ENCODE measurements around the gene FABP6.

FABP6 gene

DNA sequence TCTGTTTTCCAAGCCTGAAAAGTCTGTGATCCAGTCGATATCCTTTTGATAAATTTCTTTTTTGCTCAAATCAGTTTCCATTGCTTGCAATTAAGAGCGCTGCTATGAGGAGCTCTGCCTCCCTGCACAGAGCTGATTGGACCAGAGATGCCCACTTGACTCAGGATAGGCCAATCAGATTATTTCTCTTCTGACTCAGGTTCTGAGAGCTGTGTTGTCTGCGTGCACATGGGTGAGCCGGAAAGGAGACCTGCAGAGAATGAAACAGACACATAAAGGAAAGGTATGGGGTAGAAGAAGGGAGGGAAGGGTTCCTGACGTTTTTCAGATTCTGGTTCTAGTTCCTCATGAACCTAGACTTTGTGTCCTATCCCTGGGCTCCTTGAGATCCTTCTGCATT is 15.8 kb upstream of the FABP6 start:
- no peak overlapping the region for H3K27ac ChIP-seq (ENCODE audit: low read depth, low read length)
- no peaks in the 10 kb centered on the region for H3K36me3 ChIP-seq (ENCODE audit: control insufficient read depth in 5 of 5, insufficient read depth in 5 of 5, low read length in 5 of 5)
- H3K27me3 ChIP-seq (ENCODE audit: control insufficient read depth in 5 of 5, insufficient read depth in 4 of 5, low read length in 5 of 5) = peaks cover 0 to 6% (median 0%) of the 10 kb centered on the region in 5 donors
- H3K9ac ChIP-seq (ENCODE audit: low read length in 5 of 5) = no peak overlapping the region
- H3K9me3 ChIP-seq (ENCODE audit: control insufficient read depth in 5 of 5, low read length in 5 of 5) = no peaks in the 10 kb centered on the region
- H3K4me1 ChIP-seq (ENCODE audit: control insufficient read depth in 5 of 5, insufficient read depth in 5 of 5, low read length in 5 of 5) = no peaks in the 10 kb centered on the region
- no peak overlapping the region for H3K4me3 ChIP-seq (ENCODE audit: low read depth in 1 of 5, low read length in 5 of 5)

- Histone ChIP-seq H3K4me3 (ENCODE audit: low read depth in 1 of 5, low read length in 5 of 5) (no peak overlapping the region), H3K27me3 (ENCODE audit: control insufficient read depth in 5 of 5, insufficient read depth in 4 of 5, low read length in 5 of 5) (no peaks in the 10 kb centered on the region), H3K27ac (ENCODE audit: low read depth, low read length) (no peak overlapping the region), H3K36me3 (ENCODE audit: control insufficient read depth in 5 of 5, insufficient read depth in 5 of 5, low read length in 5 of 5) (no peaks in the 10 kb centered on the region), H3K9ac (ENCODE audit: low read length in 5 of 5) (no peak overlapping the region), H3K9me3 (ENCODE audit: control insufficient read depth in 5 of 5, low read length in 5 of 5) (no peaks in the 10 kb centered on the region), H3K4me1 (ENCODE audit: control insufficient read depth in 5 of 5, insufficient read depth in 5 of 5, low read length in 5 of 5) (no peaks in the 10 kb centered on the region)
Measured at GRCh38 chr5:160219356-160219755, 9.9 kb upstream of the FABP6 start.

DNA sequence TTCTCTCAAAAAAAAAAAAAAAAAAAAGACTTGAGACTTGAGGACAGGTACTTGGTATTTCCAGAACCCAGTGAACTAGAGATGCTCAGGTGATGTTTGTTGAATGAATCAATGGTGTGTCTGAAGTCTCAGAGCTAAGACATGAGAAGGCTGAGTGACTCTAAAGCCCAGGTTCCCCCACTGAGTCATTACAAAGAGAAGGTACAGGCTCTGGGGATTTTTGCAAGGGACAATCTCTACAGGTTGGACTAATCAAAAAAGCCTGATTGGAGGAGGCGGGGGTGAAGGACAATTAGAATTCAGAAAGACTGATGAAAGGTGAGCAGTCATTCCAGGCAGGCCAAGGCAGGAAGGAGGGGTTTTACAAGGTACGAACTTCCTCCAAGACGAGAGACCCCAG is 8.2 kb upstream of the FABP6 start:
- Histone ChIP-seq H3K4me1 (ENCODE audit: control insufficient read depth in 5 of 5, insufficient read depth in 5 of 5, low read length in 5 of 5) (no peaks in the 10 kb centered on the region), H3K9me3 (ENCODE audit: control insufficient read depth in 5 of 5, low read length in 5 of 5) (no peaks in the 10 kb centered on the region), H3K36me3 (ENCODE audit: control insufficient read depth in 5 of 5, insufficient read depth in 5 of 5, low read length in 5 of 5) (no peaks in the 10 kb centered on the region), H3K27ac (ENCODE audit: low read depth, low read length) (no peak overlapping the region), H3K4me3 (ENCODE audit: low read depth in 1 of 5, low read length in 5 of 5) (no peak overlapping the region), H3K27me3 (ENCODE audit: control insufficient read depth in 5 of 5, insufficient read depth in 4 of 5, low read length in 5 of 5) (no peaks in the 10 kb centered on the region), H3K9ac (ENCODE audit: low read length in 5 of 5) (no peak overlapping the region)

DNA sequence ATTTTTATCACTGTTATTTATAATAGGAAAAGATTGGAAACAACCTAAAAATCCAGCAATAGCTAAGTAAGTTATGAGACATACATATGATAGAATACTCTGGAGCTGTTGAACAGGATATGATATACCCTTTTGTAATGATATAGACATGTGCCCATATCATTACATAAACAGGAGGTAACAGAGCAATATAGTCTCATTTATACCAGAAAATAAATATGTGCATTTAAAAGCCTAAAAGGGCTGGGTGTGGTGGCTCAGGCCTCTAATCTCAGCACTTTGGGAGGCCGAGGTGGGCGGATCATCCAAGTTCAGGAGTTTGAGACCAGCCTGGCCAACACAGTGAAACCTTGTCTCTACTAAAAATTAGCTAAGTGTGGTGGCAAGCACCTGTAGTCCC is 2.3 kb upstream of the FABP6 start:
- Histone ChIP-seq H3K9ac (ENCODE audit: low read length in 5 of 5) (no peak overlapping the region), H3K9me3 (ENCODE audit: control insufficient read depth in 5 of 5, low read length in 5 of 5) (no peaks in the 10 kb centered on the region), H3K4me3 (ENCODE audit: low read depth in 1 of 5, low read length in 5 of 5) (no peak overlapping the region), H3K36me3 (ENCODE audit: control insufficient read depth in 5 of 5, insufficient read depth in 5 of 5, low read length in 5 of 5) (no peaks in the 10 kb centered on the region), H3K27me3 (ENCODE audit: control insufficient read depth in 5 of 5, insufficient read depth in 4 of 5, low read length in 5 of 5) (peaks cover 0 to 2% (median 0%) of the 10 kb centered on the region in 5 donors), H3K4me1 (ENCODE audit: control insufficient read depth in 5 of 5, insufficient read depth in 5 of 5, low read length in 5 of 5) (peaks cover 0 to 7% (median 0%) of the 10 kb centered on the region in 5 donors), H3K27ac (ENCODE audit: low read depth, low read length) (no peak overlapping the region)

GRCh38 chr5:160230686-160231527 is 1.6 kb downstream of the FABP6 start:
- H3K27ac ChIP-seq (ENCODE audit: low read depth, low read length) = no peak overlapping the region
- no peaks in the 10 kb centered on the region for H3K9me3 ChIP-seq (ENCODE audit: control insufficient read depth in 5 of 5, low read length in 5 of 5)
- H3K36me3 ChIP-seq (ENCODE audit: control insufficient read depth in 5 of 5, insufficient read depth in 5 of 5, low read length in 5 of 5) = no peaks in the 10 kb centered on the region
- peaks cover 0 to 7% (median 0%) of the 10 kb centered on the region in 5 donors for H3K4me1 ChIP-seq (ENCODE audit: control insufficient read depth in 5 of 5, insufficient read depth in 5 of 5, low read length in 5 of 5)
- no peak overlapping the region for H3K9ac ChIP-seq (ENCODE audit: low read length in 5 of 5)
- peaks cover 0 to 2% (median 0%) of the 10 kb centered on the region in 5 donors for H3K27me3 ChIP-seq (ENCODE audit: control insufficient read depth in 5 of 5, insufficient read depth in 4 of 5, low read length in 5 of 5)
- H3K4me3 ChIP-seq (ENCODE audit: low read depth in 1 of 5, low read length in 5 of 5) = no peak overlapping the region

DNA sequence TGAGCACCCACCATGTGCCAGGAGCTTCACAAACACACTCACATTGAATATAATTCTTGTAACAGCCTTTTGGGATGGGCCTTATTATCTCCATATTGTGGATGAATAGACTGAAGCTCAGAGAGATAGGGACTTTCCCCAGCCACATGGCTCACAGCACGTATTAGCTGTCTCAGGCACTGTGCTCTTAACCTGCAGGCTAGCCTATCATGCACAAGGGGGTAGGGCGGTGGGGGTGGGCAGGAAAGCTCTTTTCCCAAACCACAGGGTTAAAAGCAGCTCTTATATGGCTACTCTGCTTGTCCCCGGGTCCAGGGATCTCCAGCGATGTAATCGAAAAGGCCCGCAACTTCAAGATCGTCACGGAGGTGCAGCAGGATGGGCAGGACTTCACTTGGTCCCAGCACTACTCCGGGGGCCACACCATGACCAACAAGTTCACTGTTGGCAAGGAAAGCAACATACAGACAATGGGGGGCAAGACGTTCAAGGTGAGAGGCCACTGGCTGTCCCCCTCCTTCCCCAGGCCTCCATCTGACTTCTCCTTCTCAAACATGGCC is 2.6 kb downstream of the FABP6 start:
- Histone ChIP-seq H3K4me1 (ENCODE audit: control insufficient read depth in 5 of 5, insufficient read depth in 5 of 5, low read length in 5 of 5) (peaks cover 0 to 7% (median 0%) of the 10 kb centered on the region in 5 donors), H3K4me3 (ENCODE audit: low read depth in 1 of 5, low read length in 5 of 5) (no peak overlapping the region), H3K9ac (ENCODE audit: low read length in 5 of 5) (no peak overlapping the region), H3K9me3 (ENCODE audit: control insufficient read depth in 5 of 5, low read length in 5 of 5) (no peaks in the 10 kb centered on the region), H3K36me3 (ENCODE audit: control insufficient read depth in 5 of 5, insufficient read depth in 5 of 5, low read length in 5 of 5) (no peaks in the 10 kb centered on the region), H3K27ac (ENCODE audit: low read depth, low read length) (no peak overlapping the region), H3K27me3 (ENCODE audit: control insufficient read depth in 5 of 5, insufficient read depth in 4 of 5, low read length in 5 of 5) (peaks cover 0 to 2% (median 0%) of the 10 kb centered on the region in 5 donors)

- no peak overlapping the region for H3K4me3 ChIP-seq (ENCODE audit: low read depth in 1 of 5, low read length in 5 of 5)
Measured at GRCh38 chr5:160233215-160233614, 3.9 kb downstream of the FABP6 start.

DNA sequence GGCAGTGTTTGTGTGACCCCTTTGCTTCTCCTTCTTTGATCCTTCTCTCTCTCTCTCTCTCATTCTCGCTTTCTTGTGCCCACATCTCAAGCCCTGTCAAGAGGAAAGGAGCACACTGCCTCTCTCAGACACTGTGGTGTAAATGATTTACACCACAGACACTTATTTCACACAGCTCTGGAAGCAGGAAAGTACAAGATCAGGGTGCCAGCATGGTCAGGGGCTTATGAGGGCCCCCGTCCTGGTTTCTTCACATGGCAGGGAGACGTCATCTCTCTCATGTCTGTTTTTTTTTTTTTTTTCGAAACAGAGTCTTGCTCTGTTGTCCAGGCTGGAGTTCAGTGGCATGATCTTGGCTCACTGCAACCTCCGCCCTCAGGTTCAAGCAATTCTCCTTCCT is 6.4 kb downstream of the FABP6 start:
- Histone ChIP-seq H3K9ac (ENCODE audit: low read length in 5 of 5) (no peak overlapping the region), H3K4me1 (ENCODE audit: control insufficient read depth in 5 of 5, insufficient read depth in 5 of 5, low read length in 5 of 5) (peaks cover 0 to 7% (median 0%) of the 10 kb centered on the region in 5 donors)

More at GRCh38 chr5:160233215-160233614, 3.9 kb downstream of the FABP6 start:
- Histone ChIP-seq H3K36me3 (ENCODE audit: control insufficient read depth in 5 of 5, insufficient read depth in 5 of 5, low read length in 5 of 5) (no peaks in the 10 kb centered on the region), H3K9me3 (ENCODE audit: control insufficient read depth in 5 of 5, low read length in 5 of 5) (no peaks in the 10 kb centered on the region), H3K27me3 (ENCODE audit: control insufficient read depth in 5 of 5, insufficient read depth in 4 of 5, low read length in 5 of 5) (peaks cover 0 to 2% (median 0%) of the 10 kb centered on the region in 5 donors), H3K9ac (ENCODE audit: low read length in 5 of 5) (no peak overlapping the region), H3K27ac (ENCODE audit: low read depth, low read length) (no peak overlapping the region), H3K4me1 (ENCODE audit: control insufficient read depth in 5 of 5, insufficient read depth in 5 of 5, low read length in 5 of 5) (peaks cover 0 to 7% (median 0%) of the 10 kb centered on the region in 5 donors)

DNA sequence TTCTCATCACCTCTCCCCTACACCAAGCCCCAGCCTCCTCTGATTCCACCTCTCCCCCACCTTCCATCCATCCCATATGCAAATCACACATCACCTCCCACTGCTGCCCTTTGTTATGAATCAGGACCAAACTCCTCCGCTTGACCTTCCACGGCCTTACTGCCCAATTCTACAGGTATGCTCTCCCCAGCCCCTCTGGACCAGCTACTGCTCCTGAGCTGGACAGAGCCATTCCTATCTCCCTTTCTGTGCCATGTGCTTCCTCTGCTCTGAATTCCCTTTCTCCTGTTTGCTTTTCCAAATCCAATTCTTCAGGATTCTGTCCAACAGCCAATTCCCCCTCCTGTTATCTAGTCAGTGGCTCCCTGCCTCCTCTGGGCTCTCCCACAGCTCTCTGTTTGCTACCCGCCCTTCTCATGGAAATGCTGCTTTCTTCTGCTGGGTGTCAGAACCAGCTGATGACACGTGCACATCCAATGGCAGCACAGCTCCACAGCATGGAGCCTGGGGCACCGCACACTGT is 8.3 kb downstream of the FABP6 start:
- H3K9me3 ChIP-seq (ENCODE audit: control insufficient read depth in 5 of 5, low read length in 5 of 5) = no peaks in the 10 kb centered on the region
- no peaks in the 10 kb centered on the region for H3K4me1 ChIP-seq (ENCODE audit: control insufficient read depth in 5 of 5, insufficient read depth in 5 of 5, low read length in 5 of 5)
- H3K27ac ChIP-seq (ENCODE audit: low read depth, low read length) = no peak overlapping the region
- no peak overlapping the region for H3K9ac ChIP-seq (ENCODE audit: low read length in 5 of 5)
- H3K4me3 ChIP-seq (ENCODE audit: low read depth in 1 of 5, low read length in 5 of 5) = no peak overlapping the region
- no peaks in the 10 kb centered on the region for H3K36me3 ChIP-seq (ENCODE audit: control insufficient read depth in 5 of 5, insufficient read depth in 5 of 5, low read length in 5 of 5)
- H3K27me3 ChIP-seq (ENCODE audit: control insufficient read depth in 5 of 5, insufficient read depth in 4 of 5, low read length in 5 of 5) = peaks cover 0 to 2% (median 0%) of the 10 kb centered on the region in 5 donors

More for the DNA sequence above, 6.4 kb downstream of the FABP6 start:
- Histone ChIP-seq H3K9me3 (ENCODE audit: control insufficient read depth in 5 of 5, low read length in 5 of 5) (no peaks in the 10 kb centered on the region), H3K36me3 (ENCODE audit: control insufficient read depth in 5 of 5, insufficient read depth in 5 of 5, low read length in 5 of 5) (no peaks in the 10 kb centered on the region), H3K27me3 (ENCODE audit: control insufficient read depth in 5 of 5, insufficient read depth in 4 of 5, low read length in 5 of 5) (peaks cover 0 to 2% (median 0%) of the 10 kb centered on the region in 5 donors), H3K4me3 (ENCODE audit: low read depth in 1 of 5, low read length in 5 of 5) (no peak overlapping the region), H3K27ac (ENCODE audit: low read depth, low read length) (no peak overlapping the region)

DNA sequence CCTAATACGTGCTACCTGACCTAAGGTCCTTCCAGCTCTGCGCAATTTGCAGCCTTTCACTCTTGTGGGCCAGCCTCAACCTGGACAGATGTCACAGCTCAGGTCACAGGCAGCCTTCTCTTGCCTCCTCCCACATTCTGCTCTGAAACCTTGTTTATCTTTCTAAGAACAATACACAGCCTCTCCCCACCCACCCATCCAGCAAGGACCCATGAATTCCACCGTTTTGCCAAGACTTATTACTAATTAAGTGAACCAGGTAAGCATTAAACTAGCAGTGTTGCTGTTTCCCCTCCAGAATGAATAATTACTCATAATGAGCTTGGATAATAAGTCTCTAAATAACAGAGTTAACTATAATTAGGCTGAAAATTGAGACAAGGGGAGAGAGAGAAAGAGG is 11.0 kb downstream of the FABP6 start:
- H3K9me3 ChIP-seq (ENCODE audit: control insufficient read depth in 5 of 5, low read length in 5 of 5) = no peaks in the 10 kb centered on the region
- H3K27me3 ChIP-seq (ENCODE audit: control insufficient read depth in 5 of 5, insufficient read depth in 4 of 5, low read length in 5 of 5) = peaks cover 0 to 5% (median 0%) of the 10 kb centered on the region in 5 donors
- H3K4me3 ChIP-seq (ENCODE audit: low read depth in 1 of 5, low read length in 5 of 5) = no peak overlapping the region
- no peak overlapping the region for H3K9ac ChIP-seq (ENCODE audit: low read length in 5 of 5)
- no peaks in the 10 kb centered on the region for H3K36me3 ChIP-seq (ENCODE audit: control insufficient read depth in 5 of 5, insufficient read depth in 5 of 5, low read length in 5 of 5)
- H3K27ac ChIP-seq (ENCODE audit: low read depth, low read length) = no peak overlapping the region
- no peaks in the 10 kb centered on the region for H3K4me1 ChIP-seq (ENCODE audit: control insufficient read depth in 5 of 5, insufficient read depth in 5 of 5, low read length in 5 of 5)
